HG02678 (cell line): ENCODE data around the gene THEM4.
"Not testable (repeated sequence)": the region's sequence is repeated elsewhere in the genome, so short reads cannot be mapped to it uniquely, and the experiment has no call there.

ENCODE experiments used
- ATAC-seq: cut with Tn5 transposase; IDR thresholded peaks from one replicate; pipeline ENCODE4 v1.9.1; 2021; ENCODE audit warnings: mild to moderate bottlenecking, moderate library complexity; ENCODE audit not compliant: unreplicated experiment

THEM4 gene

GRCh38 chr1:151860504-151861187 lies 48.7 kb downstream of the THEM4 start:
- no peak for ATAC-seq

GRCh38 chr1:151859891-151860293 lies 49.4 kb downstream of the THEM4 start:
- ATAC-seq = no peak

- ATAC-seq = no peak
These were observed 50.2 kb downstream of the THEM4 start for GRCh38 chr1:151858886-151859665.

GRCh38 chr1:151858030-151858746 lies 51.1 kb downstream of the THEM4 start:
- ATAC-seq = no peak

GRCh38 chr1:151855933-151856332 lies 53.4 kb downstream of the THEM4 start:
- no peak for ATAC-seq

- ATAC-seq = not testable (repeated sequence)
These were observed 53.8 kb downstream of the THEM4 start for GRCh38 chr1:151855516-151855915.

- no peak for ATAC-seq
These were observed 54.7 kb downstream of the THEM4 start for GRCh38 chr1:151854658-151855057.

GRCh38 chr1:151853411-151853943 lies 55.8 kb downstream of the THEM4 start, which contains the start of gene THEM5:
TSS of gene THEM5 (minus strand) at chr1:151853712. CDS start at chr1:151853565, 147 bp downstream.
- ATAC-seq = no peak

GRCh38 chr1:151852733-151853132 lies 56.6 kb downstream of the THEM4 start:
- ATAC-seq = no peak

- ATAC-seq = no peak
These were observed 57.4 kb downstream of the THEM4 start for GRCh38 chr1:151851886-151852285.

GRCh38 chr1:151849871-151850270 lies 59.4 kb downstream of the THEM4 start:
- no peak for ATAC-seq

- ATAC-seq = no peak
These were observed 60.2 kb downstream of the THEM4 start for GRCh38 chr1:151849126-151849525.

- no peak for ATAC-seq
These were observed 61.3 kb downstream of the THEM4 start for GRCh38 chr1:151847867-151848596.

GRCh38 chr1:151846686-151847237 lies 62.5 kb downstream of the THEM4 start:
- ATAC-seq = no peak

- no peak for ATAC-seq
These were observed 63.2 kb downstream of the THEM4 start for GRCh38 chr1:151846062-151846568.

GRCh38 chr1:151843398-151843797 lies 65.9 kb downstream of the THEM4 start:
- ATAC-seq = no peak

- ATAC-seq = no peak
These were observed 68.2 kb downstream of the THEM4 start for GRCh38 chr1:151841141-151841540.

- ATAC-seq = no peak
These were observed 68.9 kb downstream of the THEM4 start for GRCh38 chr1:151840421-151840820.

GRCh38 chr1:151839457-151840403 lies 69.6 kb downstream of the THEM4 start, which contains the start of gene C2CD4D:
TSS of gene C2CD4D (minus strand) at chr1:151839820. CDS start at chr1:151838989, 831 bp downstream.
- peak; percentile 46 for ATAC-seq
